HG02943 (cell line): Measurements from ENCODE around the gene SGCD.

Source experiments
- ATAC-seq: cut with Tn5 transposase; IDR thresholded peaks from one replicate; pipeline ENCODE4 v1.9.1; 2021; ENCODE audit warnings: mild to moderate bottlenecking, low read depth, moderate library complexity; ENCODE audit not compliant: unreplicated experiment

Gene SGCD

GRCh38 chr5:156399323-156399722 is 72.4 kb downstream of the SGCD start:
- no peak for ATAC-seq

GRCh38 chr5:156400231-156400986 is 73.4 kb downstream of the SGCD start:
- ATAC-seq: no peak

- peak; percentile 9 for ATAC-seq
Observed at GRCh38 chr5:156401804-156402203, 74.8 kb downstream of the SGCD start.

- peak; percentile 98 for ATAC-seq
Observed at GRCh38 chr5:156402387-156402921, 75.5 kb downstream of the SGCD start.

- no peak for ATAC-seq
Observed at GRCh38 chr5:156405988-156406387, 79.0 kb downstream of the SGCD start.

GRCh38 chr5:156407251-156407650 is 80.3 kb downstream of the SGCD start:
- no peak for ATAC-seq

GRCh38 chr5:156409834-156410233 is 82.9 kb downstream of the SGCD start:
- no peak for ATAC-seq

GRCh38 chr5:156411185-156411613 is 84.2 kb downstream of the SGCD start:
- no peak for ATAC-seq

- ATAC-seq: no peak
Observed at GRCh38 chr5:156411957-156412356, 85.0 kb downstream of the SGCD start.

GRCh38 chr5:156414391-156414790 is 87.4 kb downstream of the SGCD start:
- no peak for ATAC-seq

- no peak for ATAC-seq
Observed at GRCh38 chr5:156419661-156420060, 92.7 kb downstream of the SGCD start.

GRCh38 chr5:156420665-156421064 is 93.7 kb downstream of the SGCD start:
- ATAC-seq: no peak

GRCh38 chr5:156421798-156422197 is 94.8 kb downstream of the SGCD start:
- no peak for ATAC-seq

GRCh38 chr5:156423597-156423996 is 96.6 kb downstream of the SGCD start:
- no peak for ATAC-seq

GRCh38 chr5:156427315-156427714 is 100.4 kb downstream of the SGCD start:
- no peak for ATAC-seq

- no peak for ATAC-seq
Observed at GRCh38 chr5:156431956-156432829, 105.2 kb downstream of the SGCD start.

GRCh38 chr5:156432830-156433105 is 105.8 kb downstream of the SGCD start:
- no peak for ATAC-seq

GRCh38 chr5:156434471-156434870 is 107.5 kb downstream of the SGCD start:
- no peak for ATAC-seq

- no peak for ATAC-seq
Observed at GRCh38 chr5:156435101-156435500, 108.1 kb downstream of the SGCD start.

- no peak for ATAC-seq
Observed at GRCh38 chr5:156438076-156438475, 111.1 kb downstream of the SGCD start.

- no peak for ATAC-seq
Observed at GRCh38 chr5:156444753-156445291, 117.9 kb downstream of the SGCD start.
